Measurements from ENCODE around the gene CLCNKB. TPM values are rescaled to one million over a fixed set of nuclear protein-coding genes. Genes with fewer than 3 reads are reported as not detected.

The CLCNKB gene
- total RNA-seq, 1 experiment from 2014 or later = 0.81 TPM

DNA sequence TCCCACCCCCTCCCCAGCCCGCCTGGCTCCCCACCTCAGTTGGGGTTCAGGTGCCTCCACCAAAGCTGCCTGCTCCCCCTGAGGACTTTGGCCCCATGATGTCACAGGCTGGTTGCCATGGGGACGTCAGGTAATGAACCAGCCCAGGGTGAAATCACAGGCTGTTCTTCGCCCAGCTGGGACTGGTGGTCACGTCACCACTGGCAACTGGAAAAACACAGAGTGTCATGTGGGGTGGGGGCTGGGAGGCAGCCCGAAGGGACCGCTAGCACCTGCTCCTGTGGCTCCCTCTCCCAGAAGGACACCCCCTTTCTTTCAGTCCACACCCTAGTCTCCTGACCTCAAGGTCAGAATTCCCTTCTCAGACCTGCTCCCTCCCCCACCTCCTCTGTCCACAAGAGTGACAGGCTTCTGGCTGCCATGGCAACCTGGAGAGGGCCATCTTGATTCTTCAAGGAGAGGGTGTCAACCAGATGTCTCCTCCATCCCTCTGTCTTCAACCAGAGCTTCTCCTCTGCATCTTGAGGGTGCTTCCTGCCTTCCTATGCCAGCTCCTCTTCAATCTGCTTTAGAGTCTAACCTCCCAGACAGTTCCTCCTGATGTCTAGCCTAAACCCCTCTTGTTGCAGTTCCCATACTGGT, 23.7 kb downstream of the CLCNKB start:
- no peaks in the 10 kb centered on the region for H3K36me3 ChIP-seq (ENCODE audit: control insufficient read depth in 1 of 2, insufficient read depth in 2 of 2, low read length in 2 of 2)
- H3K9ac ChIP-seq (ENCODE audit: low read length) = no peak overlapping the region
- no peaks in the 10 kb centered on the region for H3K9me3 ChIP-seq (ENCODE audit: control insufficient read depth in 1 of 2, insufficient read depth in 1 of 2, low read depth in 1 of 2, low read length in 2 of 2)
- BruUV-seq (replicated peaks) = no TSS peak
- peaks cover 5 to 11% of the 10 kb centered on the region in 2 experiments; a peak in 3 of 4 replicates for H3K4me1 ChIP-seq (ENCODE audit: control insufficient read depth in 1 of 2, insufficient read depth in 2 of 2, low read length in 2 of 2)
- H4K20me1 ChIP-seq (ENCODE audit: insufficient read depth) = no peaks in the 10 kb centered on the region
- TF ChIP-seq, protein P1, sequence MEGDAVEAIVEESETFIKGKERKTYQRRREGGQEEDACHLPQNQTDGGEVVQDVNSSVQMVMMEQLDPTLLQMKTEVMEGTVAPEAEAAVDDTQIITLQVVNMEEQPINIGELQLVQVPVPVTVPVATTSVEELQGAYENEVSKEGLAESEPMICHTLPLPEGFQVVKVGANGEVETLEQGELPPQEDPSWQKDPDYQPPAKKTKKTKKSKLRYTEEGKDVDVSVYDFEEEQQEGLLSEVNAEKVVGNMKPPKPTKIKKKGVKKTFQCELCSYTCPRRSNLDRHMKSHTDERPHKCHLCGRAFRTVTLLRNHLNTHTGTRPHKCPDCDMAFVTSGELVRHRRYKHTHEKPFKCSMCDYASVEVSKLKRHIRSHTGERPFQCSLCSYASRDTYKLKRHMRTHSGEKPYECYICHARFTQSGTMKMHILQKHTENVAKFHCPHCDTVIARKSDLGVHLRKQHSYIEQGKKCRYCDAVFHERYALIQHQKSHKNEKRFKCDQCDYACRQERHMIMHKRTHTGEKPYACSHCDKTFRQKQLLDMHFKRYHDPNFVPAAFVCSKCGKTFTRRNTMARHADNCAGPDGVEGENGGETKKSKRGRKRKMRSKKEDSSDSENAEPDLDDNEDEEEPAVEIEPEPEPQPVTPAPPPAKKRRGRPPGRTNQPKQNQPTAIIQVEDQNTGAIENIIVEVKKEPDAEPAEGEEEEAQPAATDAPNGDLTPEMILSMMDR (IDR thresholded peaks at IDR 0.05 in 2 of 3, conservative IDR thresholded peaks at IDR 0.05 in 1 of 3; ENCODE audit: borderline replicate concordance in 1 of 3, insufficient read depth in 1 of 3, low read depth in 2 of 3, low read length in 2 of 3) = no peak
- DNase-seq (ENCODE audit: low read depth, low spot score) = no peak
- no peaks in the 10 kb centered on the region for H3K27me3 ChIP-seq (ENCODE audit: insufficient read depth, low read length)
- intact Hi-C loops (cut with micrococcal nuclease) = no loop called here
- ATAC-seq = no peak
- H3K4me3 ChIP-seq (replicated peaks in 1 of 2; ENCODE audit: low read depth in 1 of 2, low read length in 2 of 2) = no peak overlapping the region
- H3K27ac ChIP-seq (ENCODE audit: low read depth, low read length) = no peak overlapping the region
- no peak overlapping the region for H3K4me2 ChIP-seq (ENCODE audit: low read length)
- H2AFZ ChIP-seq (ENCODE audit: low read depth, low read length, poor library complexity, severe bottlenecking) = no peak overlapping the region
- H3K9me2 ChIP-seq (ENCODE audit: insufficient read depth) = no peaks in the 10 kb centered on the region
- ChIA-PET RAD21 (ENCODE audit: low non-redundant PET in 1 of 2, low total read pairs in 2 of 2, uncharacterized antibody in 2 of 2, unreplicated experiment in 2 of 2) (no interaction called here), POLR2A (no interaction called here), CTCF (interaction anchor here (1.2 kb wide), 1 partner anchor 11 kb away, joined by 5 read pairs; no protein-coding TSS in a partner anchor)
- no peaks in the 10 kb centered on the region for H3K79me2 ChIP-seq (ENCODE audit: insufficient read depth, low read length)

GRCh38 chr1:16067933-16068332, 24.4 kb downstream of the CLCNKB start:
- intact Hi-C loops (cut with micrococcal nuclease) = no loop called here
- H3K36me3 ChIP-seq (ENCODE audit: control insufficient read depth in 1 of 2, insufficient read depth in 2 of 2, low read length in 2 of 2) = no peaks in the 10 kb centered on the region
- no peaks in the 10 kb centered on the region for H3K9me2 ChIP-seq (ENCODE audit: insufficient read depth)
- H2AFZ ChIP-seq (ENCODE audit: low read depth, low read length, poor library complexity, severe bottlenecking) = no peak overlapping the region
- H3K9me3 ChIP-seq (ENCODE audit: control insufficient read depth in 1 of 2, insufficient read depth in 1 of 2, low read depth in 1 of 2, low read length in 2 of 2) = no peaks in the 10 kb centered on the region
- no peak overlapping the region for H3K9ac ChIP-seq (ENCODE audit: low read length)
- TF ChIP-seq ATF3 (IDR thresholded peaks at IDR 0.05) (no peak), MAX (IDR thresholded peaks at IDR 0.05) (no peak), YY1 (IDR thresholded peaks at IDR 0.05; ENCODE audit: extremely low read depth, insufficient replicate concordance, low read depth, low read length) (no peak), EZH2 (IDR thresholded peaks at IDR 0.05) (no peak)
- no peak for DNase-seq (ENCODE audit: low read depth, low spot score)
- H3K4me1 ChIP-seq (ENCODE audit: control insufficient read depth in 1 of 2, insufficient read depth in 2 of 2, low read length in 2 of 2) = peaks cover 7 to 18% of the 10 kb centered on the region in 2 experiments; a peak in 3 of 4 replicates
- H3K27ac ChIP-seq (ENCODE audit: low read depth, low read length) = no peak overlapping the region
- ChIA-PET CTCF (interaction anchor here (1.2 kb wide), 2 partner anchors 12 kb away, joined by 4 to 5 read pairs; no protein-coding TSS in a partner anchor), RAD21 (ENCODE audit: low non-redundant PET in 1 of 2, low total read pairs in 2 of 2, uncharacterized antibody in 2 of 2, unreplicated experiment in 2 of 2) (no interaction called here), POLR2A (no interaction called here)
- no peaks in the 10 kb centered on the region for H3K79me2 ChIP-seq (ENCODE audit: insufficient read depth, low read length)
- ATAC-seq = no peak
- no TSS peak for BruUV-seq (replicated peaks)
- no peak overlapping the region for H3K4me2 ChIP-seq (ENCODE audit: low read length)
- no peaks in the 10 kb centered on the region for H4K20me1 ChIP-seq (ENCODE audit: insufficient read depth)
- H3K4me3 ChIP-seq (replicated peaks in 1 of 2; ENCODE audit: low read depth in 1 of 2, low read length in 2 of 2) = no peak overlapping the region
- no peaks in the 10 kb centered on the region for H3K27me3 ChIP-seq (ENCODE audit: insufficient read depth, low read length)

Measured in HCT116 (cell line).